HG02610 (cell line): ENCODE measurements around the gene TERC.
A peak's percentile ranks its signal among the peaks of the same experiment; 100 is the strongest.

Experiments used
- ATAC-seq: cut with Tn5 transposase; IDR thresholded peaks from one replicate; pipeline ENCODE4 v1.9.1; 2021; ENCODE audit warnings: mild to moderate bottlenecking, moderate library complexity; ENCODE audit not compliant: unreplicated experiment

Gene TERC

DNA sequence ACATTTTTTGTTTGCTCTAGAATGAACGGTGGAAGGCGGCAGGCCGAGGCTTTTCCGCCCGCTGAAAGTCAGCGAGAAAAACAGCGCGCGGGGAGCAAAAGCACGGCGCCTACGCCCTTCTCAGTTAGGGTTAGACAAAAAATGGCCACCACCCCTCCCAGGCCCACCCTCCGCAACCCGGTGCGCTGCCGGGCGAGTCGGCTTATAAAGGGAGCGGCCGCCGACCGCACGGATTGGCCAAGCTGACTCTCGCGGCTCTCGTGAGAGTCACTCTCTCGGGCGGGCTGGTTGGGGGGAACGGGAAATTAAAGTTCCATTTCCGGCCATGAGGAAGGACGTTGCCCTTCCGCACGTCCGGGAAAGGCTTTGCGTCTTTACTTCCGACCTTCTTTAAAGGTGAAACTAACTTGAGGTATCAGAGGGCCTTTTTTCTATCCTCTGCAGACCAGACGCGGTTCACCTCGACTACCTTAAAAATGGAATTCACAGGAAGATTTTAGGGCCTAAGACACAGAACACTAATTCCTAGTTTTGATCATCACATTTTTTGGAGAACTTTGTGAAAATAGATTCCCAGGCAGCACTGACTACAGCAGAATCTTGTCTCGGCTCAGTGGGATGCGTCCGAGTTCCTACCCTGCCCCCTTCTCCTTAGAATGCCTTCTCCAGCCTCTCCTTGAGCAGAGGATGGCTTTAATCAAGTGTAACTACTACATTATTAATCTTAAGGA is at the start of gene TERC:
Gene TERC (minus strand): TSS at position 179 of the 731 bp plus-strand sequence.
- peak; percentile 73 for ATAC-seq

DNA sequence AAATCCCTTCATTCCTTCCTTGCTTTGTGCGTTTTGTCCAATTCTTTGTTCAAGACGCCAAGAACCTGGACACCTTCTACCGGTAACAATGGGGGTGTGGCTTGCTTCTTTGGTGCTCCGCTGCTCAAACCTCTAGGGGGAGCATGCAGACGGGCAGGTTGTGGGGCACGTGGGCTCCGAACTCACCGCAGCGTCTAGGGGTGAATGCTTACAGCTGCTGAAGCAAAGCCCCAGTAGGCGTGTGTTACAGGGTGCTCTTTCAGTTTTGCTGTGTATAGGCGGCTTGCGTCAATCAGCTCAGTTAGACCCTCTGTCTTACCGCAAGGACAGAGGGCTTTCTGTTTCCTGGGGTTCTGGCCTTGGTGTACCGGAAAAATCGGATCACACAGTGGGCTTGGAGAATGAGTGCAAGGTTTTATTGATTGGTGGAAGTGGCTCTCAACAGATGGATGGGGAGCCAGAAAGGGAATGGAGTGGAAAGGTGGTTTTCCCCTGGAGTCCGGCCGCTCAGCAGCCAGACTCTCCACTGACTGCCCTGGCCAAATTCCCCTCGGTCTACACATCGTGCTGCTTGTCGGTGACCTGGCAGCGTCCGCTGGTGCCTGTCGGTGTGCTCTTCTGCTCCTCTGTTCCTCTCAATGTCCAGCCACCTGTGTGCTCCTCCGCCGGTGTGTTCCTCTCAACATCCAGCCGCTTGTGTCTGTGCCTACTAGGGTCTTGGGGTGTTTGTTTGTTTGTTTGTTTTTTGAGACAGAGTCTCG is 49.1 kb upstream of the TERC start:
- peak; percentile 93 for ATAC-seq

DNA sequence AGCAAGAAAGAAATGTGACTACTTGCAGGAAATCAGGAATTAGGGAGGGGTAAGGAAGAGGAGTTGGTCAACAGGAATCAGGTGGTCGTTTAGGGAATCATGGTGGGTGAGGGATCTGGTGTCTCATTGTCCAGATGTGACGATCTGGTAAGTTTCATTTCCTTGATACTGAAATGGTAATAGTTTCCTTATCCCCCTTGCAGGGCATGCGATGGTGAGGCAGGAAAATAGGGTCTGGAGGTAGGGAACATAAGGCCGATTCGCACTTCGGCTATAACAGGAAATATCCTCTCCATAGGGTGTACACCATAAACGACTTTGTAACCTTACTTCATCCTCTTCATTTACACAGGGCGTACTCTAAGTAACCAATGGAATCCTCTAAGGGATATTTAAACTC is 48.4 kb upstream of the TERC start:
- no peak for ATAC-seq

DNA sequence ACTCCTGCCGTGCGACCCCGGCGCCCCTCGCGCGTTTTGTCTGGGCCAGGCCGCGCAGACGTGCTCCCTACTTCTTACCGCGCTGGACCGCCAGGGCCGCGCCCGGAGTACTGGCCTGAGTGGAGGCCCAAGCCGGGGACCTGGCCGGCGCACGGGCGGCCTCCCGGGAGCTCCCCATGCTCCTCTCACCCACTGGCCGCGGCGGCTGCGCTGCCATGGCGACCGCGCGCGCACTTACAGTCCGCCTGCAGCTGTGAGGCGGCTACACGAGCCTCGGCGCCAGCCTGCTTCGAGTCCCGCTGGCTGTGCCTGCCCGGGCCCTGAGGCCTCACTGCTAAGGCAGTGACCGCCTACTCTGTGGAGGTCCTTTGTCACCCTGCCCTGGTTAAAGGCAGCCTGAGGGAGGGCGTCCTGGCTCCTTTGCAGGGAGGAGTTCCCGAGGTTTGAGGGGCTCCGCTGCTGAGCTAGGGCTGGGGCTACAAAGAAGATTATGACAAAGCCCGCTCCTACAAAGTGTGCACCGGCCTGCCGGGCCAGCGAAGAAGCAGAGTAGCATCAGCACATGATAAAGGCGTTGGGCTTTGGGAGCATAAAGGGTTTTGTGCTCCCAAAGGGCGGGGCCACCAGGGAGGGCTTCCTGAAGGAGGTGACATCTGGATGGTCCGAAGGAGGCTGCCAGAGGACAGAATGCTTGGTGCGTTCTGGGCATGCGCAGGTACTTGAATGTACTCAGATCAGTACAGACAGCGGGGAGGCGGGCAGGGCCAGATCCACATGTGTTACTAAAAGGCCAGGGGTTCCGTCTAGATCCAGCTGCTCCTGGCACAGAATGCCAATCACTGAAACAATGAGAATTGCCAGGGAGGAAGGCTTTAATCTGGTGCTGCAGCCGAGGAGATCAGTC is 47.7 kb upstream of the TERC start, which contains the start of the genes LRRC34 and LRRIQ4:
Gene LRRC34 (minus strand): TSS at position 573 of the 904 bp plus-strand sequence. CDS start 356 bp downstream, at position 217.
Gene LRRIQ4 (plus strand): TSS at position 539 of the 904 bp plus-strand sequence. CDS start 9,052 bp downstream, outside the sequence.
- ATAC-seq: peak; percentile 64

DNA sequence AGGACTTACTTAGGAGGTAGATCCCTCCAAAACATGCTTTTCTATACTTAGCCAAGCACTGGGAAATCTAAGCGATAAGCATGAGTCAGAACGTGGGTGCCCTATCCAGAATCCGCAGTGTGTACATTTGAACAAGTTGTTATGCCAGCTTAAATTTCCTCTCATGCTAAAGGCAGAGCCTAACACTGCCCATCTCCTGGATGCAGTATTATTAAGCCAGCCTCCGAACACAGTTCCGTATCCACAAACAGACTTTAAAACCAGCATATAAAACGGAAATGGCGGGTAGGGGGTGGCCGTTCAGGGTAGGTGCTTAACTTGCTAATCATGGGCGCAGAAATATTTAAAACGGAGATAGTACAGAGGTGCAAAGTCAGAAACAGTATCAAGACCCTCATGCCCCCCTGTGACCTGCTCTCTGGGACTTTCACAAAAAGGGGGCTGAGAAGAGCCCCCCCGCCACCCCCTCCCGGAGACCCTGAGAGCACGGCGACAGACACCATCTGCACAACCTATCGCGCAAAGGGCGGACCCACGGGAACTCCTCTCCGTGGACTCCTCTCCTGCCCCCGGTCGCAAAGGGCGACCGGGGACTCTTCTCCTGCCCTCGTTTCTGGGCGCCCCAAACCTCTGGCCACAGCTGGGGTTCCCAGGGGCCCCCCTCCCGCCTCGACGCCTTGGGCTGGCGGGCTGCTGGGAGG is 46.9 kb upstream of the TERC start:
- ATAC-seq: peak; percentile 4

DNA sequence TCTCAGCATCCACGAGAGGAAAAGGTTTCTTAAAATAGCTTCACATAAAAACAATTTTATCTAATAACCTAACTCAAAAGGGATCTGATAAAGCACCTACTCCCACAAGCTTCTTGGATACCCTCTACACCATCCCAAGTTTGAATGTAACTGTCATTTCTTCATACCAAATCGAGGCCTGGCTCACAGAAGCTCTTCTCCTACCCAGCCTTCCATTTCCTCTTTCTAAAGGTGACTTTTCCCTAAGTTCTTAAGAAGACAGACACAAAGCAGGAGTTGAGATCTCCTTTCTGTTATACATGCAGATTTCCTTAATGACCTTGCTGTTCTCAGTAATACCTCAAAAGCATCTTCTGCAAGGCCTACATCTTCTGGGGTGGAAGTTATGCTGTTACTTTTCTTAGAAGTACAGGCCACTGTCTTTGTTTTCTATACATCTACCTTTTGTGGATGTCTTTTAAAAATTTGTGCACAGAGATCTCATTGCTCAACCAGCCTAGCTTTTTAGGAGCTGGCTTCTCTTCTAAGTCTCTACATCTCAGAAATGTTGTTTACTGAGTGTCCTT is 44.5 kb upstream of the TERC start:
- ATAC-seq: no peak

DNA sequence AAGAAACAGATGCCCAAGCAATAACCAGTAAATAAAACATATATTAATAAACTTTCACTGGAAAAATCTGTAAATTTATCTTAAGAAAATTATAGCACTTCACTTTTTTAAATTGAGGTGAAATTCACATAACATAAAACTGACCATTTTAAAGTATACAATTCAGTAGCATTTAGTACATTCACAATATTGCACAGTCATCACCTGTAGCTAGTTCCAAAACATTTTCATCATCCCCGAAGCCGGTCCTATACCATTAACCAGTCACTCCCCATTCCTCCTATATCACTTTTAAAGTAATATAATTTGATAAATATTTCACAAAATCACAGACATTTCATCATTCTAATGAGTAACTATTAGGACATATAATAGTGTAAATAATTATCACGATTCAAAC is 39.8 kb upstream of the TERC start:
- ATAC-seq: no peak

DNA sequence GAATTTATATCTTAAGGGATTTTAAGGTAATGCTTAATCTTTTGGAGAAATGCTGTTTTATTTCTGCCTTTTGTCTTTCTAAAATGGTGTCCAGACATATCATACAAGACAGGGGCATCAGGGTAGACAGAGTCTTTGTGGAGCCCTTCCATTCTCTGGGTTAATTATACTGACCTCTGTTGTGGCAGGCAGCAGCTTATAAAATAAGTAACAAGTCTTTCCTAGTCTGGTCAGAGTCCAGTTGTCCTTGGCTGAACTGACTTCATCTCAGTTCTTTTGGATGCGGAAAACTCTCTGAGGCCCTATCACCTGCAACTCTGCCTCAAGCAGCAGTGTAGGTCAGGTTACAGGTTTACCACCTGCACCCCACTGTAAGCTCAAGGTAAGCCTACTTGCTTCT is 27.5 kb upstream of the TERC start:
- ATAC-seq: no peak

DNA sequence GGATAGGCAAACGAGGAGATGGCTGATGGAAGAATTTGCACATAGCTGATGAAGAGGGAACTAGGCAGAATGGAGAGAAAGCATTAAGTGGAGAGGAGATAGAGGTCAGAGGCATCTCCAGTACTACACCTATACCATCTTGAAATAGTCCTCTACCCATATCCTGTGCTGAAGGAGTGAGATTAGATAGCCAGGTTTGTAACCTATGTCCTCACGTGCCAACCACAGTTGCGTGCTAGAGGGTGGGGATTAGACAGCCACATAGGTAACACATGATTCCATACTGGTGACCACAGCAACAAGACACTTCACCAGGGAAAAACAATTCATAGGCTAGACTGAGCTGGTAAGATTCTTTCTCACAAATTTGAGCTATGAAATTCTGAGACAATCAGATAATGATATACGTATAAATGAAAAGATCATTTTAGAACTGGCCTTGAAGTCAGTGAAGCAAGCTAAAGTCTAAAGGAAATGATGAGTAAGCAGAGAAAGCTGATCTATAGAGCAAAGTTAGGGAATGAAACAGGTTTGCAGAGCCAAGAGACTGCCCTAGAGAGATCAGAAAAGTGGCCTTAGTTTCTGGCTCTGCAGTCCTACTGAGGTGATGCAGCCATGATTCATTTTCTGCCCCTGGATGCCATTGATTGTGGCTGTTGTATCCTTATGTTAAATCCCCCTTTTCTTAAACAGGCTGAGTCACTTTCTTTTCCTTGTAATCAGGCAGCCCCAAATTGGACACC is 26.0 kb upstream of the TERC start:
- ATAC-seq: no peak

DNA sequence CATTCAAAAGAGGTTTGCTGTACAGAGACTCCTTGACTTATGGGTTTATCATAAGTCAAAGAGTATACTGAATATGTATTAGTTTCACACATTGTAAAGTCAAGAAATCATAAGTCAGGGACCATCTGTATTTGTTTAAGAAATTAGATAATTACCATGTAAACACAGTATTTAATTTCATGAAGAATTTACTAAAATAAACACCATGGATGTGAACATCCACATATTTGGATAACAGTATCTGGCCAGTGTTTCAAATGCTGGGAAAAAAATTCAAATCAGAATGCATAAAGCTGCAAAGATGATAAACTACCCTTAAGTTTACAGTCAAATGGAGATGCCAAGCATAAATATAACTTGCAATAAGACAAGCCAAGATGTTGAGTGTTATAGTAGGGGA is 25.4 kb upstream of the TERC start:
- no peak for ATAC-seq

DNA sequence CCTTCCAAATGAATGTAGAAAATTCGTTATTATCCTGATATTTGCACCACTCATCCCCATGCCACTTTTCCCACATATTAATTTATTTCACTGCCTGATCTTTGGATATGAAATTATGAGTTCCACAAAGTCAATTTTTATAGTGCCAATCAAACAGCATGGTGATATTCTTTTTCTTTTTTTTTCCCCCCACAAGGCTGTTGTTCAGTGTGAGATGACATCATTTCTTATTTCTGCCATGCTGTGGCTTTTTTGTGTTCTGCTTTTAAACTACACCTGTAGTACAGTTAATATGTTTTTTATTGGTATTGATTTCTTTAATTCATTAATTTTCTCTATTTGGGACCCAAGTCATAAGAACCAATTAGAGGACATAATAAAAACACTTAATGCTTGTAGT is 22.9 kb upstream of the TERC start:
- ATAC-seq: no peak

DNA sequence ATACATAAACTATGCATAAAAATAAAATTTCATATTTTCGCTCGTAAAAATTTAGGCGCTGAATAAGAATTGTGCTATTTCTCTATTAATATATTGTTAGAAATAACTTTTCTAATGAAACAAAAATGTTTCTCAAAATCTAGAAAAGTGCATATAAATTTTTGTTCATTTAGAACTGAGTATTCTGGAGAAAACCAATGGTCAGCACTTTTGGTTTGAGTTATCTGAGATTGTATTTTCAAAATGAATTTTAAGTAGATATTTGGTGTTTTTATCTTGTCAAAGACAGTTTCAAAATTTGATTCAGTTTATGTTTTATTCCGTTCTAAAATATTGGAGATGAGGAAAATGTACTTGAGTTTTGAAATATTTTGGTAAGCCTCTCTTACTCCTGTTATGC is 22.3 kb upstream of the TERC start:
- ATAC-seq: no peak

DNA sequence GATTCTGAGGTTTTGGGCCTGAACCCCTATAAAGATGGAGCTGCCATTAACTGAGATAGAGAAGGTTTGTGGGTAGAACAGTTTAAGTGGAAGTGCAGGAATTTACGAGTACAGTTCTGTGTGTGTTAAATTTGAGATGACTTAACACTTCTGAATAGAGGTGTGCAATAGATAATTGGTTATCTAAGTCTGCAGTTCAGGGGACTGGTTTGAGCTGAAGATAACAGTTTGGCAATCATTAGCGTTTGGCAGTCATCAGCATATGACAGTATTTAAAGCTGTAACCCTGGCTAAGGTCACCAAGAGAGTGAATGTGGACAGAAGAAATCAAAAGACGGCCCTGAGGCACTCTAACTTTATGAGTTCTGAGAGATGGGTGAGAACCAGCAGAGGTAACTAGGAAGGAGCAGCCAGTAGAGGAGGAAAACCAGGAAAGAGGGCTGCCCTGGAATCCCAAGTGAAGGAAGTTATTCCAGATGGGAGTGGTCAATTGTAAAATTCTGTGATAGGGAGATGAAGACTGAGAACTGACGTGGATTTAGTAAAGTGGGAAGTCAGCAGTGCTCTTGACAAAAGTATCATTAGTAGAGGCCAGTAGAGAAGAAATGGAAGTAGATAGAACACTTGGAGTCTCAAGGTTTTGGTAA is 16.5 kb upstream of the TERC start:
- no peak for ATAC-seq

DNA sequence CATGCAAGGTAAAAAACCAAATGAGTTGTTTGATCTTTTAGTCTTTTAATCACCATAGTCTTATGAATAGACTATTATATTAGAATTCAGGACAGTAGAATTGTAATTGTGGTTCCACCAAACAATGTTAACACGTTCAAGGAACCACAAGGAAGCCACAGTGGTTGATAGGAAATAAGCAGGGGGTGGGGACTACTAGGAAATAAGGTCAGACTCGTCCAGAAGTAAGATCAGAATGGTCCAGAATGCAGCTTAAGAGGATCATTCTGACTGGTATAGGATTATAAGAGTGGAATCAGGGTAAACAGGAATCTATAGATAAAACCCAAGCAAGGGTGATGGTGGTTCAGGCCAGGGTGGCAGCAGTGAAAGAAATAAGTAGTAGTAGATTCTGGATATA is 15.9 kb upstream of the TERC start:
- ATAC-seq: no peak

DNA sequence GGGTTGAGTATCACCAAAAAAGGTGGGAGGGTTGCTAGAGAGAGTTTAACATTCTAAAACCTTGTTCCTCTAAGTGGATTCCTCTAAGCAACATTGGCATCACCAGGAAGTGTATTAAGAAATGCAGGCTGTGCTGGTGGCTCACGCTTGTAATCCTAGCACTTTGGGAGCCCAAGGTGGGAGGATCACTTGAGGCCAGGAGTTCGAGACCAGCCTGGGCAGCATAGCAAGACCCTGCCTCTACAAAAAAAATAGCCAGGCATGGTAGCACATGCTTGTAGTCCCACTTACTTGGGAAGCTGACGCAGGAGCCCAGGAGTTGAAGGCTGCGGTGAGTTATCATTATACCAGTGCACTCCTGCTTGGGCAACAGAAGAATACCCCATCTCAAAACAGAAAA is 13.0 kb upstream of the TERC start:
- ATAC-seq: no peak

DNA sequence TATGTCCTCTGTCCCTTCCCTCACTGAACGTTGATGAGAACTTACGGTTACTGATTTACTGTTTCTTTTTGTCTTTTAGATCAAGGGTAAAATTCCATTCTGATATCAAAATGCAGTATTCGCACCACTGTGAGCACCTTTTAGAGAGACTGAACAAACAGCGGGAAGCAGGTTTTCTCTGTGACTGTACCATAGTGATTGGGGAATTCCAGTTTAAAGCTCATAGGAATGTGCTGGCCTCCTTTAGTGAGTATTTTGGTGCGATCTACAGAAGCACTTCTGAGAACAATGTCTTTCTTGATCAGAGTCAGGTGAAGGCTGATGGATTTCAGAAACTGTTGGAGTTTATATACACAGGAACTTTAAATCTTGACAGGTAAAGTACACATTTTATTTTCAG is 9.3 kb upstream of the TERC start:
- no peak for ATAC-seq

DNA sequence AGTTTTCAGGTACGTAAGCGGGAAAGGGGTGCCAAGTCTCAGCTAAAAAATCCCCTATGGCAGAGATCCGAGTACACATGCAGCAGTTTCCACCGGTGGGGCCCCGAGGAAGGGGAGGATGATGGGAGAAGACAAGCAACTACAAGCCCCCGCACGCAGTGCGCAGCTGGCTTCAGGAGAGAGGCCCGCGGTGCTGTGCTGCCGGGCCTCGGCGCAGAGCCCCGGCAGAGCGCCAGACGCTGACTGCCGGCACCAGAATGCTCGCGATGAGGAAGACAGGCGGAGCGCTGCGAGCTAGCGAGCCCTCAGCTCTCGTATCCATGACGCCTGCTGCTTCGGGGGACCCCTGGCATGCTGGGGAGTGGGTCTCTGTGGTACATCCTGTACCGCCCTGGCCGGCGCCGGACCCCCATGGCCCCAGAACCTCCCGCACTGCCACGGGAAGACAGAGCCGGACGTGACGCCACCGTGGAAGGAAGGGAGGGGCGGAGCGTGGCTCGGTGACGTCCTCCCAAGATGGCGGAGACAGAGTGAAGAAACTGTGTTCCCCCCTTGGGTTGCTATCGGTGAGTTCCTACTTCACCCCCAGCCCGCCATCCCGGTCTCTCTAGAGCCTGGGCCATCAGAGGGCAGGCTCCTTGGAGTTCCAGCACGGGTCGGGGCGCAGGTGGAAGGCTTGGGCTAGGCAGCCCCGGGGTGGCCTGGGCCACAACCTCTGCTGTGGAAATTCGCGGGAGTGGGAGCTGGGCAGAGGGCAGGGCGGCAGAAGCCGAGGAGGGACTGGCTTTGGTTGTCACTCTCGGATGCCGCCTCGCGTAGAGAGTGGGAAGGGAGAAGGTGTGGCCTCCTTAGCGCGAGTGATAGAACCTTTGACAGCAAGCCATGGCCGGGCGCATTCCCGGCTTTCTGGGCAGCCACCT is 8.3 kb upstream of the TERC start, which contains the start of gene MYNN:
Gene MYNN (plus strand): TSS at position 500 of the 920 bp plus-strand sequence. CDS start 900 bp downstream, outside the sequence.
- ATAC-seq: peak; percentile 83
